Neural progenitor cell (in vitro differentiated cells): ENCODE measurements around the gene GATA1.

Experiments used
- CTCF ChIP-seq: fragments of 200-600 bp; sonication (generic); IDR thresholded peaks from 2 replicates; pipeline ENCODE4 v1.5.1; 2017; ENCODE audit warnings: antibody characterized with exemption, mild to moderate bottlenecking
- EZH2 ChIP-seq: fragments of 200-600 bp; sonication (generic); IDR thresholded peaks from 2 replicates; pipeline ENCODE4 v1.6.1; 2017; ENCODE audit warnings: antibody characterized with exemption, mild to moderate bottlenecking, moderate library complexity

GRCh38 chrX:48781705-48782104 lies 4.7 kb upstream of the GATA1 start:
- TF ChIP-seq CTCF (no peak), EZH2 (no peak)
